Mucosa of gallbladder (tissue), 1 donor: ENCODE results near the gene MACF1. TPM values are rescaled to one million over a fixed set of nuclear protein-coding genes. Genes with fewer than 3 reads are reported as not detected.
"Not testable (repeated sequence)": the region's sequence is repeated elsewhere in the genome, so short reads cannot be mapped to it uniquely, and the experiment has no call there.

ENCODE experiments used
- DNase-seq: peaks from one replicate; pipeline ENCODE4 v3.0.0-alpha.2; 2020; ENCODE audit warnings: low spot score
- total RNA-seq: library from RNA; stranded (reverse); gene quantifications from one replicate; pipeline ENCODE4 v1.2.1, GENCODE V29; 2021
- donor health status: DM: no; HTN: no; CAD: no.

Gene MACF1
- total RNA-seq, 1 donor from 2014 or later: 404 TPM

DNA sequence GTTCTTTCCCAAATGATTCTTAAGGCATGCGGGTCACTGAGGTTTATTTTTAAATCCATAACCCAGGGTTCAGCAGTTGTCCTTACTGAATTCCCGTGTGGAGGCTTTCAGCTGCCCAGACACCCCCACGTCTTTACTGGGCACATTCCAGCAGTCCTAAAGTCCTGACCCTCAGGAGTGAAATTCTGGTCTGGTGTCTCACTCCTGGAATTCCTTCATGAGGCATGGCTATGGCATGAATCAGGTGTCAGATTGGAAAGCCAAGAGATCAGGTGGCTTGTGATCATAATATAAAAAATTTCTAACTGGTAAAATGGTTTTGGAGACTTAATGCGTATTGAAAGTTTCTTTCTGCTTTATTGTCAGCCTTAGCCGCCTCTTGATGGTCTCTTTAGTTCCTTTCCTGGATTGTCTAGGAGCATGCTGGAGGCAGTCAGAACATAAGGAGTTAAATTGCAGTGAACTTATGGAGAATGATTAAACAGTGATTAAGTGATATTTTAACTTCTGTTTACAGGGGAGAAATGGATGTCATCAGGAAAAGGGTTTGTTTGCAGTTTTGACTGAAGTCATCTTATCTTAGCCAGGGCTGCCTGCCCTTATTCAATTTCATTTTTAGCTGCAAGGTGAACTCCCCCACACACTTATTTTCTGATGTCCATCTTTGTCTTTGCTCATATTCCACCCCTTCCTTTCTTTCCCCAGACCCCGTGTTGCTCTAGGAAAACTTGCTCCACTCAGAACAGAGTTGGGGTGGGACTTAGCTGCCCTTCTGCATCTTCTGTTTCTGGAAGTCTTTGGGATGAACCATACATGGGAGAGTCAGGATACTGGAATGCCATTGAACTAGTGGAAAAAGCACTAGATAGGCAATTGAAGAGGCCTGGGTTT, 25.7 kb upstream of the MACF1 start:
- DNase-seq: peak; percentile 69

DNA sequence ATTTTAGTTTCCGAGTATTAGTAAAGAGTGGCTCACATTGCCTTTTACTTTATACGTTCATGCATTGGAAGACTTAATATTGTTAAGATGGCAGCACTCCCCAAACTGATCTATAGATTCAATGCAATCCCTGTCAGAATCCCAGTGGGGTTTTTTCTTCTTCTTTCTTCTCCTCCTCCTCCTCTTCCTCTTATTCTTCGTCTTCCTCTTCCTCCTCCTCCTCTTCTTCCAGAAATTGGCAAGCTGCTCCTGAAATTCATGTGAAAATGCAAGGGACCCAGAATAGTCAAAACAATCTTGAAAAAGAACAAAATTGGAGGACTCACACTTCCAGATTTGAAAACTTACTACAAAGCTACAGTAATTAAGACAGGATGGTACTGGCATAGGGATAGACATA, 23.2 kb upstream of the MACF1 start:
- no peak for DNase-seq

DNA sequence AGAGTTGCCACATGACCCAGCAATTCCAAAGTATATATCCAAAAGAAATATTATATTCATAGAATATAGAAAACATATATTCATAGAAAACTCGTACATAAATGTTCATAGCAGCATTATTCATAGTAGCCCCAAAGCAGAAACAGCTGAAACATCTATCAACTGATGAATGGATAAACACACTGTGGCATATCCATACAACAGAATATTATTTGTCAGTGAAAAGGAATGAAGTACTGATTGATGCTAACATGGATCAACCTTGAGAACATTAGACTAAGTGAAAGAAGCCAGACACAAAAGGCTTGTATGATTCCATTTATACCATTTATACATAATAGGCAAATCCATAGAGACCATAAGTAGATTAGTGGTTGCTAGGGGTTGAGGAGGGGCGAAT, 21.7 kb upstream of the MACF1 start:
- DNase-seq: no peak

DNA sequence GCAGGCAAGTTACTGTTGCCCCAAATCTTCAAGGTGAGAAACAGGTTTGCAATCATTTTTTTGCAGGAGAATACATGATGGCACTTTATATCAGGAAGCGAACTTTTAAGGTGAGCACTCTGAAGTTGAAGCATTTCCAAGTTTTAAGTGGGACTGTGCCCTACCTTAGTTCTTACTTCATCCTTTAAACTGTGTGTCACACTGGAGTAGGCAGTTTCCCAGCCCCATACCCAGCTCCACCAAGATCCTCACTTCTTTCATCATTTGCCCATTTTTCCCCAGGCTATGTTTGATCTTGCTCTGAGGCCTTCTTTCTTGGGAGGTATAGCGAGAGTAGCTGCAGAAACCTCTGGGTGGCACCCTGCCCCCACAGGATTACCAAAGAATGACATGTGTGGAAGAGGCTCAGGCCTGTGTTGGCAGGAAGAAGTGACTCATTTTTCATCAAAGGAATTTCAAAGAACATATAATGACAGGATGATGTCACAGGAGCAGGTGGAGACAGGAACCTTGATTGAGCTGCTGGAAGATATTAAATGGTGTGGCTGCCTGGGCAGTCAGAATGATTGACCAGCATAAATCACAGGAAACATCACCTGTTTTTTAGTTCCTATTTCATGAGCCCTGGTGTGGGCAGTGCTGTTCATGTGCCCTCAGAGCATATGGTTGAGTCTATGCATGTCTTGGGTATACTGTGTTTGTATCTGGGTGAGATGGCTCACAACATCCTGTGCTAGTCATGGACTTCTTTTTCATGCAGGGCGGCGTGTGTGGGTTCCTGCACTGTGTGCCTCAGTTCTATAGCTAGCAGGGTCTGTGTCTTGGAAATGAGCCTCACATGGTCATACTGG, 20.8 kb upstream of the MACF1 start:
- DNase-seq: peak; percentile 80

DNA sequence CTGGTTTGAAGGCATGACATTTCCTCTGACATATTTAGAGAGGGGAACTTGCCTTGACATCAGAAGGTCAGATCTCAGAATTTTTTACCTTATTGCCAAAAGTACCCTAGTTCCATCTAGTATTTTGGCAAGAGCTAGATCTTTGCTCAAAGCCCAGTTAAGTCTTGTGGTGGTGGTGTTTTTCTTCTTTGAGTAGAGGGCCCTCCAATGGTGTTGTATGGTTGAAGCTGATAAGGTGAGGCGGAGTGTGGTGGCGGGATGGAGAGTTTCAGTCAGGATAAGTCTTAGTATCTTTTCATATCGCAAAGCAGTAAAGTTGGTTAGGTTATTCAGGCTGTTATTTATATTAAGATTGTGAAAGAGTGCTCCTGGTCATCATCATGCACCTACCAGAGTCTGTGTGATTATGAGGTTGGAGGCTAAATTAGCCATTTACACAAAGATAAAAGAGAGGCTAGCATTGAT, 20.1 kb upstream of the MACF1 start:
- no peak for DNase-seq

DNA sequence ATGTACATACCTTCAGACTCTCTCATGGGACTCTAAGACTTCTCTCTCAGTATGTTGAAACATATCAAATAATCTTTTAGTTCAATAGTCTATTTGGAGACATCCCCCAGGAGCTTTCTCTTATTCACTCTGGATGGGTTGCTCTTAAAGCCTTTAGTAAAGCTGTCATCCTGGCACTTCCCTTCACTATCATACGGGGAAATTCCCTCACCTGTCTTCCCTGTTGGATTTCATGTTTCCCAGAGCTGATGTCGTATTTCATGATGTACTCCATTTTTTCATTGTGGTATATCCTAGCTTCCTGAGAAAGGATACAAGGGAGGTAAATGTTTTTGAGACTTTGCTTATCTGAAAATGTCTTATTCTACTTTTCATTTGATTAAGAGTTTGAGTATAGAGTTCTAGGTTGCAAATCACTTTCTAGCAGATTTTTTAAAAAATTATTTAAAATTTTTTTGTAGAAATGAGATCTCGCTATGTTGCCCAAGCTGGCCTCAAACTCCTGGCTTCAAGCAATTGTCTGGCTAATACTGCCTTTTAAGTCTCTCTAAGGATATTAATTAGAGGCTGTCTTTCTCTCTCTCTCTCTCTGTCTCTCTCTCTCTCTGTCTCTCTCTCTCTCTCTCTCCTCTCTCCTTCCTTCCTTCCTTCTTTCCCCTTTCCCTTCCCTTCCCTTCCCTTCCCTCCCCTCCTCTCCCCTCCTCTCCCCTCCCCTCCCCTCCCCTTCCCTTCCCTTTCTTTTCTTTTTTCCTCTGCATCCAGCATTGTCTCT, 17.0 kb upstream of the MACF1 start:
- DNase-seq: no peak

DNA sequence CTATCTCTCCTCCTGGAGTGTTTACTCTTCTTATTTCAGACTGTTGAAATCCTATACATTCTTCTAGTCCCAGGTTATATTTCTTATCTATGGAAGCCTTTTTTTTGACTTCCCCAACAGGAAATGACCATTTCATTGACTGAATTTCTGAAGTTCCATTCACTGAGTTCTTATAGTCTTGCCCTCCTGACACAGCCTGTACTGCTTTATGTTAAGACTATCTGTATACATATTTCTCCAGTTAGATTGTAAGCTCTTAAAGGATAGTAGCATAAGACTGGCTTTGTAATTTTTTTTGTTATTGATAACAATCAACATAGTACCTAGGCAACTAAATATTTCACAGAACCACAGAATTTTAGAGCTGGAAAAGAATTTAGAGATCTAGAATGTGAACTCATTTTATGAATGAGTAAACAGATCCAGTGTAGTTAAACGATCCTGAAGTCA, 14.9 kb upstream of the MACF1 start:
- no peak for DNase-seq

DNA sequence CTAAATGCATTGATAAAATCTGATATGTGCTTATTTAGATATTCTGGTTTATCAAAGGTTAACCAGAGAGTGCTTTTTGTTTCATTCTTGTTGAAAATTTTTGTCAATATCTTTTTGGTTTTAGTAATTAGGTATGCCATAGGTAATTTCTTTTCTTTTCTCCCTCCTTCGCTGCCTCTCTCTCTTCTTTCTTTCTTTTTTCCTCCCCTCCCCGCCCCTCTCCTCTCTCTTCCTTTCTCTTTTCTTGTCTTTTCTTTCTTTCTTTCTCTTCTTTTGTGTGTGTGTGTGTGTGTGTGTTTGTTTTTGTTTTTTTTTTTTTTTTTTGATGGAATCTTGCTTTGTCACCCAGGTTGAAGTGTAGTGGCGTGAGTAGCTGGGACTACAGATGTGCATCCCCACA, 14.4 kb upstream of the MACF1 start:
- no peak for DNase-seq

DNA sequence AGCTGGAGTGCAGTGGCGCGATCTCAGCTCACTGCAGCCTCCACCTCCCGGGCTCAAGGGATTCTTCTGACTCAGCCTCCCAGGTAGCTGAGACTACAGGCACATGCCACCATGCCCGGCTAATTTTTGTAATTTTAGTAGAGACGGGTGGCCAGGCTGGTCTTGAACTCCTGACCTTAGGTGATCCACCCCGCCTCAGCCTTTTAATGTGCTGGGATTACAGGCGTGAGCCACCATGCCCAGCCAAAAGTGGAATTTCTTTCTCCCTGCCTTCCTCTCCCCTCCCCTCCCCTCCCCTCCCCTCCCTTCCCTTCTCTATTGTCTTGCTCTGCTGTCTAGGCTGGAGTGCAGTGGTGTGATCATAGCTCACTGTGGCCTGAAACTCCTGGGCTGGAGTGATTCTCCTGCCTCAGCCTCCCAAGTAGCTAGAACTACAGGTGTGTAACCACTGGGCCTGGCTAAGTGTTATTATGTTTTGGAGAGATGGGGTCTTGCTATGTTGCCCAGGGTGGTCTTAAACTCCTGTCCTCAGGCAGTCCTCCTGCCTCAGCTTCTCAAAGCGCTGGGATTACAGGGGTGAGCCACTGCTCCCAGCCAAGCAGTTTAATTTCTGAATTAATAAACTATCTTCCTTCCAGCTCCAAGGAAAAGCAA, 10.0 kb upstream of the MACF1 start:
- DNase-seq: no peak

DNA sequence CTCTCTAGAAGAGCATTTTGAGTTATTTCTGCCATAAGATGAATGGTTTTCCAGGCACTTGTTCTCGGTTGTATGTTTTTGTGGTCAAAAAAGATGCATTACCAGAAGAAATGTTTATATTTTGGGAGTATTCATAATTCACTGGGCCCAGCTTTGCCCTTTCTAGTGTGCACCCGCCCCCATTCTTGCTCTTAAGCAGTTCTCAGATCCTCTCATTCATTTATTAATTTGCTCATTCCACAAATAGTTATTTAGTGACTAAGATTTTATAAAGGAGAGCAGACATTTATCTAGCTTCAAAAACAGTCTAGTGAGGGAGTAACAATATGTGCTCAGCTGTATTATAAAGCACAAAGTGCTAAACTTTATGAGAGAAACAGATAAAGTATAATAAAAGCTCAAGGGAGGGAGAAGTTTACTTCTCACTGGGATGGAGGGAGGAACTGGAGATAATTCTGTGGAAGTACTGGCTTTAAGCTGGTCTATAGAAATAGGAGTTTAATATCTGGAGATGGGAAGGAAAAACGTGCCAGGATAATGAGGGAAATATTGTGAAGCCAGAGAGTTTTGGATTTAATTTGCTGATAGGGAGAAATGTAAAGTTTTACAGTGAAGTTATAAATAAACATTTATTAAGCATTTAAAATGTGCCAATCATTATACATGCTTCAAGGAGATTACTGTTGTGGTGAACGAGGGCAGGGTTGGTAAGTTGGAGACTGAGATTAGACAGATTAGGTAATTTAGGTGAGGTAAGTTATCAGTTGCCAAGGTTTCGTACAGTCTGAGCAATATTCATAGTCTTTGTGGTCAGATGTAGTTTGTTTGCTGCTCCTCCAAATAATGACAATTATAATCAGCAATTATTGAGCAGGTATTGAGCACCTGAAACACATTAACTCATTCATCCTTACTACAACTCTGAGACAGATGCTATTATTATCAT, 9.1 kb upstream of the MACF1 start:
- DNase-seq: no peak

DNA sequence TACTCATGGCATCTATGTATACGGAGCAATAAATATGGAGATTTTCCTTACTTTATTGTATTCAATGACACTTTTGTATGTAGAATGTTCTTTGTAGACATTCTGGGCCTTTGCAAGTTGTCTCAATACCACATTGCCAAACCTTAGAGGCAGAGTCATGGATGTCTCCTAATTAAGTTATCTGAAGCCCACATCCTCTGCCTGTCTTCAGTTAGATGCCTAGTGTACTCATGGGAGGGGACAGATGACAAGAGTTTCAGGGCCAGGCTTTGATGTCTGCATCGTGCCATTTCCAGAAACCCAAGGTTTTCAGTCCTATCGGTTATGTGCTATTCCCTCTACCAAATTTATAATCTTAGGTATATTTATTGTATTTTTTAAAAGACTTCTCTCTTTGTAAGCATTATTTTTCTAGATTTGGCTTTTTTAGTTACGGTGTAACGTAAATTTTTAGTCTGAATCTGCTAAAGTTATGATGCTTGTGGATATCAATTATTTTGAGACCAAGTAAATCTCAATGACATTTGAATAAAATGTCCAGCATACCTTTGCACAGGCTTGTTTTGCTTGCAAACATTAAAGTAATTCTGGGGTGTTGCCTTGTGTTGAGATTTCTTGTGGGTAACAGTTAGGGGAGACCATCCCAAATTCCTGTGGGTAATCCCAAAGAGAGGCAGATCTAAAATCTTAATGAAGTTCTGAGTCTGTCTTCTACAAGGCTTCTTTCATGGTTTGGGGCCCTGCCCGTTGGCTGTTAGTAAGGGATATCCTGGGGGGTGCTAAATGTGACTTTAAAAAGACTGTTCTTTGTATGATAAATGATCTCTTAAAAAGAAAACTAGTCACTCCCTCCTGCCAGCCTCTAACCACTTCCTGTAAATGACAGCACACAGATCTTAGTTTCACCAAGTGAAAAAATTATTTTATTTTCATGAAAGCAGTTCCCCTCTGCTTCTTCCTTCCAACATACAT, 8.0 kb upstream of the MACF1 start:
- DNase-seq: no peak

DNA sequence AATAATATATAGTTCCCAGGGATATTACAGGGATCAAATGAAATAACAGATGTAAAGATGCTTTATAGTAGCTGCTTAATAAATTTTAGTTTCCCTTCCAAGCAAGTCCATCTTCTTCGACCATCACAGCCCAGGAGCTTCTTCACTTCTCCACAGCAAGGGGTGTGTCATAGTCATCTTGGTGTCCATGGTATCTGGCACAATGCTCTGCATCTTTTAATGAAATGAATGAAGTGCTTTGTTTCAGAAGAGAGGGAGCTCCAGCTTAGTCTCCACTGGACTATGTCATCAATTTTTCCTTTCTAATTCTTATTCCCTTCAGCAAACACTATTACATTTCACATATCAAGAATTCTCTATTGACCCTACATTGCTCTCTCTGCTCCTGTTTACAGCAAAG, 4.9 kb upstream of the MACF1 start:
- no peak for DNase-seq

DNA sequence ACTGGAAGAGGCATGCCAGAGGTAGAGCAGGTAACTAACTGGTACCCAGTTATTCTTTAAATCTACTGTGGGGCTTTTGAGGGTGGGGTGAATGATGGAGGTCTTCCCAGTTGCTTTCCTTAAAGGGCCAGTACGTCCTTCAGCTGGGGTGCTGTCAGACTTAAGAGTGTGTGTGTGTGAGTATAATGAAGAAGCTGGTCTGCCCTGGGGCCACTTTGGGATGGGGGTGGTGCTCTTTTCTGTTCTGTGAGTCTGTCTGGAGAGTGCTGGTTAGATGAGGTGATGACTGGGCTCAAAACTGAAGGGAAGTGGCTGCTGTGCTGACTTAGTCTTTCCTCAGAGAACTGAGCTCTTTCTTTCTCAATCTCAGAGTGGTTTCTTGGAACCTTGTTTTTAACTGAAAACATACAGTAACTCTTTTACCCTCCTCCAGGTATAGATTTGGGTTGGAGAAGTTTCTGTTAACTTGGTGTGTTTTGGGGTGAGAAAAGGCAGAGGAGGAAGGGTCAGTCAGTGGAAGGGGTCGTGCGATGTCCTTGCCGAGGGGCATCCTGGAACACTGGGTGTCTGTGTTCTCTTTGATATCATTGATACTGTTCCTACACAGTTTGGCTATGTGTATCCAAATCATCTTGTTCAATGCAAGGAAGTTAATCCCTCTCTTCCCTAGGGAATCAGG, 746 bp downstream of the MACF1 start:
- DNase-seq: peak; percentile 36

DNA sequence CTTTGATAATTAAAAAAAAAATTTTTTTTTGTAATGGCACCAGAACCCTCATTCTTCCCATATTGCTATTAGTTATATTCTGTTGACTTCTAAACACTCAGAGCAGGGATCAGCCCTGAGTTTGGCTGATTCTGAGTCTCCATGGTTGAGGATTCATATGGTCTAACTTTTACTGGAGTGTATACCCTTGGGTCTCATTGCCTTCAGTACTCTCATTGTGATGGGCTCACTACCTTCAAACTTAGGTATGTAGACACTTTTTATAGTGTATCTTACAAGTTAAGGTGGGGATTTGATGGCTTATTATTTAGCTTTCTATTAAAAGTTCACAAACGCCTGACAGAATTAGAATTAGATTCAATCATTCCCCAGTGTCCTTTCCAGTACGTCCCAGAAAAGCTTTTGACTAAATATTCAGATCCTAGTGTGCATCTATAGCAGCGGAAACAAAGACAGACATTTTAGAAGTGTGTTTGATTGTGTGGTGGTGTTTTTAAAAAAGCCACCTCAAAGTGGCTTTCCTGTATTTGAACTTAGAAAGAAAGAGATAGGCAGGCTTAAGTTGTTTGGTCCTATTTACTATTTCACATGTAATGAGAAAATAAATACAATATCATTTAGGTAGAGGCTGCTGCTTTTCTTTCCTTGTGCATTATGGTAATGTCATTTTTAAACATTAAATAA, 1.4 kb downstream of the MACF1 start:
- no peak for DNase-seq

DNA sequence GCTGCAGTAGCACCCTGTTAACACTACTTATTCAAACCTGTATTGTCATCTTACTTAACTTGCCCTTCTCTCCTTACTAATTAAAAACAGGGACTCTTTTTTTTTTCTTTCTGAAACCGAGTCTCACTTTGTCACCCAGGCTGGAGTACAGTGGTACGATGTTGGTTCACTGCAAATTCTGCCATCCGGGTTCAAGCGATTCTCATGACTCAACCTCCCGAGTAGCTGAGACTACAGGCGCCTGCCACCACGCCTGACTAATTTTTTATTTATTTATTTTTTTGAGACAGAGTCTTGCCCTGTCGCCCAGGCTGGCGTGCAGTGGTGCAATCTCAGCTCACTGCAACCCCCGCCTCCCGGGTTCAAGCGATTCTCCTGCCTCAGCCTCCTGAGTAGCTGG, 3.9 kb downstream of the MACF1 start:
- DNase-seq: not testable (repeated sequence)

DNA sequence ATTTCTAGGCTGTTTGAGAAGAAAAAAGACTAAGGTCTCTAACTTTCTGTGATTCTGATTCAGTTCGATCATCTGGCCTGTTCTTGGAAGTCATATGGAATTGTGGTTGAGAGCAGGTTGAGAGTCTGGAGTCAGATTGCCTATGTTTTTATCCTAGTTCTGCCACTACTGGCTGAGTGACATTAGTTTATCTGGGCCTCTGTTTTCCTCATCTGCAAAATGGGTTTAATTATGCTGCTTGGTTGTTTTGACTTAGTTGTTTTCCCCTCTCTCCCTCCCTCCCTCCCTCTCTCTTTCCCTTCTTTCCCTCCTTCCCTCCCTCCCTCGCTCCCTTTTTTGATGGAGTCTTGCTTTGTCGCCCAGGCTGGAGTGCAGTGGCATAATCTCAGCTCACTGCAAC, 6.2 kb downstream of the MACF1 start:
- no peak for DNase-seq

DNA sequence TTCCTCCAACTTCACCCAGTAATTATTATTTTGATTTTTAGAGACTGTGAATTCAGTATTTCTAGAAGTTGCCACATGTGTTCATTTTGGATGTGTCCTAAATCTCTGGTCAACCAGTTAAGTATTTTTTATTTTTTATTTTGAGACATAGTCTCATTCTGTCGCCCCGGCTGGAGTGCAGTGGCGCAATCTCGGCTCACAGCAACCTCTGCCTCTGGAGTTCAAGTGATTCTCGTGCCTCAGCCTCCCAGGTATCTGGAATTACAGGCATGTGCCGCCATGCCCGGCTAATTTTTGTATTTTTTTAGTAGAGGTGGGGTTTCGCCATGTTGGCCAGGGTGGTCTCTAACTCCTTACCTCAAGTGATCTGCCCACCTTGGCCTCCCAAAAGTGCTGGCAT, 8.0 kb downstream of the MACF1 start:
- DNase-seq: no peak

DNA sequence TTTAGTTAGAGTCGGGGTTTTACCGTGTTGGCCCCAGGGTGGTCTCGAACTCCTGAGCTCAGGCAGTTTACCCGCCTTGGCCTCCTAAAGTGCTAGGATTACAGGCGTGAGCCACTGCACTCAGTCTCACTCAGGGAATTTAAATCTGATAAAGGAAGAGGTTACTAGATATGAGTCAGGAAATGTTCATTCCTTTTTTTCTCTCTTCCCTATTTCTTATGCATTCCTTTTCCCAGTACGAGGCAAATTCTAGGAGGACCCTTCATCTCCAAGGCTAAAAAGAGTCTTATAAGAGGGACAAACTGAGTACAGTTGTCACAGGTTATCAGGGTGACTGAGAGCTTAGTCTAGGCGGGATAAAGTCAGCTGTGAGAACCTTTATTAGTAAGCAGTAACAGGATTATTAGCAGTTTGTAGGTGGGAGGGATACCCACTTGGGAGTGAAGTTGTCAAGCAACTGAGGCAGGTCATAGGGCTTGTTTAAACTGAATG, 9.1 kb downstream of the MACF1 start:
- no peak for DNase-seq
